GM12878 (cell line): ENCODE measurements around the gene TUBD1.

Experiments
- CTCF ChIP-seq, 3 experiments: IDR thresholded peaks in 2 of 3; conservative IDR thresholded peaks in 1 of 3; 2 replicates each; pipeline ENCODE4 v1.5.1; 2011; ENCODE audit warnings: low read depth in 3 of 3, low read length in 3 of 3, mild to moderate bottlenecking in 3 of 3, control low read depth in 2 of 3, moderate library complexity in 2 of 3, inconsistent platforms in 1 of 3, mixed read lengths in 1 of 3; ENCODE audit not compliant: control insufficient read depth in 2 of 3, insufficient read depth in 1 of 3; ENCODE audit errors: extremely low read depth in 1 of 3
- EZH2 ChIP-seq: IDR thresholded peaks from 2 replicates; pipeline ENCODE4 v1.6.1; 2012; ENCODE audit warnings: low read depth, mild to moderate bottlenecking, control low read depth, inconsistent platforms, low read length, borderline replicate concordance; ENCODE audit not compliant: control insufficient read depth
- MEF2A ChIP-seq: IDR thresholded peaks from 2 replicates; pipeline ENCODE4 v1.6.1; 2011; ENCODE audit warnings: low read depth, mild to moderate bottlenecking, low read length, moderate library complexity; ENCODE audit not compliant: insufficient read depth
- TCF7 ChIP-seq: IDR thresholded peaks from 2 replicates; pipeline ENCODE4 v1.6.1; 2014; ENCODE audit warnings: antibody characterized with exemption, borderline replicate concordance
- ZNF384 ChIP-seq: IDR thresholded peaks from 2 replicates; pipeline ENCODE4 v1.6.1; 2012; ENCODE audit warnings: low read depth, mild to moderate bottlenecking, low read length, improper control_type of control experiment, borderline replicate concordance

DNA sequence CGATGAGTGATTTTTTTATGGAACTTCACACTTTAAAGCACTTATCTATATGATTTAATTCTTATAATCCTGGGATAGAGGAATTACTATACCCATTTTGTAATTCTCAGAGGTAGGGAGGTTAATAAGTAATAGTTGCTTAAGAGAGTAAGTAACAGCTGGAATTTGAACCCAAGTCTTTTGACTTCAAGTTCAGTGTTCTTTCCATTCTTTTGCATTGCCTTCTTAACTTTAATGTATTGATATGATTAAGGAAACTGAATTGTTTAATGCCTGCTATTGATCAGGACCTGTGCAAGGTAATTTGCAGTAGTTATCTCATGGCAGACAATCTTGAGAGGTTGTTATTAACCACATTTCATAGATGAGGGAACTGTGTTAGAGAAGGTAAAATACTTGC is 78.5 kb downstream of the TUBD1 start:
- TF ChIP-seq CTCF (IDR thresholded peaks at IDR 0.05 in 2 of 3, conservative IDR thresholded peaks at IDR 0.05 in 1 of 3; ENCODE audit: control insufficient read depth in 2 of 3, extremely low read depth in 1 of 3, insufficient read depth in 1 of 3, low read depth in 3 of 3, low read length in 3 of 3) = no peak
- TF ChIP-seq ZNF384 = no peak
- no peak for TF ChIP-seq MEF2A
- no peak for TF ChIP-seq TCF7
- TF ChIP-seq EZH2 = no peak
